MCF 10A (cell line): ENCODE results near the gene ANKRD13D. TPM values are rescaled to one million over a fixed set of nuclear protein-coding genes. Genes with fewer than 3 reads are reported as not detected.

ENCODE experiments used
- BruUV-seq: library from RNA; stranded (reverse); fragments of 400-500 nt; replicated peaks from 2 replicates; lab custom pipeline; 2021; lab: Mats Ljungman, UMichigan
- CTCF ChIA-PET: fragments of 300-600 bp; sonication (Branson Sonifier 250); formaldehyde crosslinking; extraction: SDS; loops from one replicate; lab custom pipeline; 2021; ENCODE audit warnings: antibody characterized with exemption, inconsistent platforms; lab: Yijun Ruan, JAX
- POLR2A ChIA-PET: fragments of 300-600, 350-650 bp; sonication (Branson Sonifier 250); formaldehyde crosslinking; extraction: SDS; loops from one replicate; lab custom pipeline; 2020; ENCODE audit warnings: antibody characterized with exemption, inconsistent platforms; lab: Yijun Ruan, JAX
- DNase-seq: peaks from one replicate; pipeline ENCODE4 v3.0.0-alpha.2; 2018; ENCODE audit not compliant: unreplicated experiment
- H3K27ac Mint-ChIP-seq: one replicate; pipeline ENCODE4 v1.8.0; 2022; ENCODE audit warnings: mild to moderate bottlenecking, low read depth, mixed read lengths; ENCODE audit not compliant: unreplicated experiment
- H3K27me3 Mint-ChIP-seq: one replicate; pipeline ENCODE4 v1.8.0; 2022; ENCODE audit warnings: mixed read lengths; ENCODE audit not compliant: insufficient read depth, unreplicated experiment
- H3K36me3 Mint-ChIP-seq: one replicate; pipeline ENCODE4 v1.8.0; 2022; ENCODE audit warnings: mild to moderate bottlenecking, moderate library complexity, mixed read lengths; ENCODE audit not compliant: insufficient read depth, unreplicated experiment
- H3K4me1 Mint-ChIP-seq: one replicate; pipeline ENCODE4 v1.8.0; 2022; ENCODE audit warnings: mixed read lengths; ENCODE audit not compliant: insufficient read depth, unreplicated experiment
- H3K4me3 Mint-ChIP-seq: one replicate; pipeline ENCODE4 v1.8.0; 2022; ENCODE audit warnings: mild to moderate bottlenecking, moderate library complexity, mixed read lengths; ENCODE audit not compliant: unreplicated experiment
- H3K9me3 Mint-ChIP-seq: one replicate; pipeline ENCODE4 v1.8.0; 2022; ENCODE audit warnings: mixed read lengths; ENCODE audit not compliant: unreplicated experiment
- CTCF ChIP-seq: fragments of 200-600 bp; IDR thresholded peaks from one replicate; pipeline ENCODE4 v1.8.0; 2022; ENCODE audit warnings: antibody characterized with exemption, mild to moderate bottlenecking; ENCODE audit not compliant: unreplicated experiment
- intact Hi-C: fragments of 100-400 bp; cut with micrococcal nuclease; formaldehyde crosslinking; loops from 2 replicates; pipeline ENCODE4 v1.14.1; 2022
- total RNA-seq: library from RNA; stranded (reverse); gene quantifications from 2 replicates; pipeline ENCODE4 v1.2.3, GENCODE V29; 2022

ANKRD13D gene
- total RNA-seq, 1 experiment from 2014 or later = 39.7 TPM

DNA sequence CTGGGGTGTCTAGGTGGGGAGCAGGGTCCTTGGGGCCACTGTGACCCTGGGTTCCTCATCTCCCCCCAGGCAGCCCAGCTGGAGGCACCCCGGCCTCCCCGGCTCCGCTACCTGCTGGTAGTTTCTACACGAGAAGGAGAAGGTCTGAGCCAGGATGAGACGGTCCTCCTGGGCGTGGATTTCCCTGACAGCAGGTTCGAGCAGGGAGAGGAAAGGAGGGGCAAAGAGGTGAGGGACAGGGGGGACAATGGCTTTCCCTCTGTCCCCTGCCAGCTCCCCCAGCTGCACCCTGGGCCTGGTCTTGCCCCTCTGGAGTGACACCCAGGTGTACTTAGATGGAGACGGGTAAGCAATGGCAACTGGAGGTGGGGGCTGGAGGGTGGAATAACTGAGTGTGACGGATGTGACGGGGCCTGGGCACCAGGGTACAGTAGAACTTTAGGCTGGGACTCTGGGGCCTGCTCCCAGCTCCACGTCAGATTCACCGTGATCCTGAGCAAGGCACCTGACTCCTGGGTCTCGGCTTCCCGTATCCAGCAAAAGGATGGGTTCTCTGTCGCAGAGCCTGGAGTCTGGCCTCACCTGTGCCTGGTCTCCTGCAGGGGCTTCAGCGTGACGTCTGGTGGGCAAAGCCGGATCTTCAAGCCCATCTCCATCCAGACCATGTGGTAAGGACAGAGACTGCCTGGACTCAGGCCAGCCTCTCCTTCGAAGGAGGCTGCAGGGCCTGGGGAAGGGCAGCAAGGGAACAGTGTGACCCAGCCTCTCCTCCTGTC lies 17.9 kb downstream of the ANKRD13D start:
- ChIA-PET CTCF (interaction anchor here (0.7 to 1.4 kb wide), 2 partner anchors 45 to 75 kb away, joined by 3 read pairs; no protein-coding TSS in a partner anchor), POLR2A (interaction anchor here (0.6 kb wide), 1 partner anchor 60 kb away, joined by 3 read pairs; no protein-coding TSS in a partner anchor)
- TF ChIP-seq CTCF = no peak
- DNase-seq = no peak
- intact Hi-C loops = no loop called here
- Mint-ChIP-seq H3K27ac (no peak overlapping the region), H3K4me3 (no peak overlapping the region), H3K36me3 (peaks cover 38% of the 10 kb centered on the region), H3K9me3 (no peaks in the 10 kb centered on the region), H3K4me1 (peaks cover 24% of the 10 kb centered on the region), H3K27me3 (no peaks in the 10 kb centered on the region)
- no TSS peak for BruUV-seq

DNA sequence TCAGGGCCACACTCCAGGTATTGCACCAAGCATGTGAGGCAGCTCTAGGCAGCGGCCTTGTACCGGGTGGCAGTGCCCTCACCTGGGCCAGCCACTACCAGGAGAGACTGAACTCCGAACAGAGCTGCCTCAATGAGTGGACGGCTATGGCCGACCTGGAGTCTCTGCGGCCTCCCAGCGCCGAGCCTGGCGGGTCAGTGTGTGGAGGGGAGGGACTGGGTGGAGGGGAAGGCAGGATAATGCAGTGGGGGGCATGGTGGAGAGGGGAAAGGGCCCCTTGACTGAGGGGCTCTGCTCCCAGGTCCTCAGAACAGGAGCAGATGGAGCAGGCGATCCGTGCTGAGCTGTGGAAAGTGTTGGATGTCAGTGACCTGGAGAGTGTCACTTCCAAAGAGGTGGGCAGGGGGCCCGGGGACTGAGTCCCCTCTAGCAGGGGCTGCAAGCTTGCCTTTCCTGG lies 18.5 kb downstream of the ANKRD13D start:
- no peak for TF ChIP-seq CTCF
- Mint-ChIP-seq H3K36me3 (peaks cover 42% of the 10 kb centered on the region), H3K27me3 (no peaks in the 10 kb centered on the region), H3K27ac (no peak overlapping the region), H3K9me3 (no peaks in the 10 kb centered on the region), H3K4me3 (no peak overlapping the region), H3K4me1 (peaks cover 27% of the 10 kb centered on the region)
- no peak for DNase-seq
- POLR2A ChIA-PET = interaction anchor here (0.6 kb wide), 1 partner anchor 60 kb away, joined by 3 read pairs; no protein-coding TSS in a partner anchor
- no TSS peak for BruUV-seq
- intact Hi-C loops = no loop called here
- CTCF ChIA-PET = interaction anchor here (0.7 to 1.4 kb wide), 3 partner anchors 41 to 76 kb away, joined by 3 read pairs; partner anchors contain the start of gene GRK2

DNA sequence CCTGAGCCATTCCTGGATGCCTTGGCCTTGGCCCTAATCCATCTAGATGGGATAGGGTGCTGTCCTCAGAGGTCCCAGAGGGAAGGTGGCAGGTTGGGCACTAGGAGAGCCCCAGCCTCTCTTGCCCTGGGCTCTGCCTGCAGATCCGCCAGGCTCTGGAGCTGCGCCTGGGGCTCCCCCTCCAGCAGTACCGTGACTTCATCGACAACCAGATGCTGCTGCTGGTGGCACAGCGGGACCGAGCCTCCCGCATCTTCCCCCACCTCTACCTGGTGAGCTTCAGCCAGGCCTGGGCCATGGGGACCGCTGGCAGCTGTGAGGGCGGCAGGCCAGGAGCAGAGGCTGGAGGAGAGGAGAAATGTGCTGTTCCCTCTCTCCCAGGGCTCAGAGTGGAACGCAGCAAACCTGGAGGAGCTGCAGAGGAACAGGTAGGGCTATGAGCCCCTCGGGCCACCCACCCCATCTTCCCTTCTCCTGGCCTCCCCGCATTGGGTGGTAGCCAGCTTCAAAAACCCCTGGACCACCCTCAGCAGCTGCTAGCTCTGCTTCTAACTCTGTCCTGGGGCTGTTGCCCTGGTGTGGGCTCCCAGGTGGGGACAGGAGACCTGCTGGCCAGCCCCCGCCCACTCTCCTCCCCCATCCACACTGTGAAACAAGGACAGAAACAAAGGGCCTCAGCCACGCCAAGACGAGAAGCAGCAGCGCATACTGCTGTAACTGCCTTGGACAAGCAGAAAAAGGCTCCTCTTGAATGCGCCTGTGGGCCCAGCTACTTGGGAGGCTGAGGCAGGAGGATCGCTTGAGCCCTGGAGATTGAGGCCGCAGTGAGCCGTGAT lies 19.1 kb downstream of the ANKRD13D start:
- no peak for TF ChIP-seq CTCF
- Mint-ChIP-seq H3K9me3 (no peaks in the 10 kb centered on the region), H3K27me3 (no peaks in the 10 kb centered on the region), H3K36me3 (peaks cover 44% of the 10 kb centered on the region), H3K27ac (no peak overlapping the region), H3K4me1 (peaks cover 30% of the 10 kb centered on the region), H3K4me3 (no peak overlapping the region)
- BruUV-seq = no TSS peak
- intact Hi-C loops = no loop called here
- ChIA-PET CTCF (interaction anchor here (1.3 to 1.4 kb wide), 3 partner anchors 14 to 46 kb away, joined by 3 to 5 read pairs (median 3); partner anchors contain the start of gene GRK2), POLR2A (interaction anchor here (0.6 to 0.7 kb wide), 2 partner anchors 61 to 159 kb away, joined by 3 read pairs; no protein-coding TSS in a partner anchor)
- no peak for DNase-seq
